NCI-H2227 (cell line): ENCODE results near the gene RTF1.
"Not testable (repeated sequence)": the region's sequence is repeated elsewhere in the genome, so short reads cannot be mapped to it uniquely, and the experiment has no call there.

ENCODE experiments used
- DNase-seq: peaks from one replicate; lab custom pipeline; 2025; ENCODE audit not compliant: unreplicated experiment; lab: John Stamatoyannopoulos, UW

The RTF1 gene

GRCh38 chr15:41416742-41417417 is at the start of gene RTF1:
TSS of gene RTF1 (plus strand) at chr15:41417095. CDS start at chr15:41417116, 21 bp downstream.
- DNase-seq: peak; percentile 89

- peak; percentile 36 for DNase-seq
Measured at GRCh38 chr15:41367418-41367817, 49.5 kb upstream of the RTF1 start.

GRCh38 chr15:41377978-41378377 is 38.9 kb upstream of the RTF1 start:
- no peak for DNase-seq

GRCh38 chr15:41383974-41384749 is 32.7 kb upstream of the RTF1 start:
- DNase-seq: not testable (repeated sequence)

GRCh38 chr15:41387646-41388045 is 29.2 kb upstream of the RTF1 start:
- DNase-seq: no peak

- DNase-seq: no peak
Measured at GRCh38 chr15:41392659-41393058, 24.2 kb upstream of the RTF1 start.

GRCh38 chr15:41394924-41395323 is 22.0 kb upstream of the RTF1 start:
- DNase-seq: no peak

- no peak for DNase-seq
Measured at GRCh38 chr15:41396111-41396510, 20.8 kb upstream of the RTF1 start.

- no peak for DNase-seq
Measured at GRCh38 chr15:41401904-41402267, 15.0 kb upstream of the RTF1 start.

- DNase-seq: no peak
Measured at GRCh38 chr15:41407341-41407740, 9.6 kb upstream of the RTF1 start.

- no peak for DNase-seq
Measured at GRCh38 chr15:41408234-41408641, 8.7 kb upstream of the RTF1 start.

- no peak for DNase-seq
Measured at GRCh38 chr15:41411031-41411430, 5.9 kb upstream of the RTF1 start.

GRCh38 chr15:41411441-41411840 is 5.5 kb upstream of the RTF1 start:
- DNase-seq: no peak

- DNase-seq: no peak
Measured at GRCh38 chr15:41416128-41416741, 660 bp upstream of the RTF1 start.

GRCh38 chr15:41417418-41418195 is 712 bp downstream of the RTF1 start:
- no peak for DNase-seq

GRCh38 chr15:41423979-41424659 is 7.2 kb downstream of the RTF1 start:
- DNase-seq: no peak

- DNase-seq: no peak
Measured at GRCh38 chr15:41424809-41425208, 7.9 kb downstream of the RTF1 start.

- DNase-seq: not testable (repeated sequence)
Measured at GRCh38 chr15:41425907-41426306, 9.0 kb downstream of the RTF1 start.

GRCh38 chr15:41429003-41429890 is 12.4 kb downstream of the RTF1 start:
- no peak for DNase-seq
